GM12873 (cell line): ENCODE results near the gene PARVB.

Source experiments
- TF ChIP-seq, protein P1 (sequence below): IDR thresholded peaks from 2 replicates; pipeline ENCODE4 v1.5.1; 2012; ENCODE audit warnings: low read depth, mild to moderate bottlenecking, moderate library complexity, low read length, control low read depth; ENCODE audit not compliant: insufficient read depth; ENCODE audit errors: missing control alignments

The PARVB gene

DNA sequence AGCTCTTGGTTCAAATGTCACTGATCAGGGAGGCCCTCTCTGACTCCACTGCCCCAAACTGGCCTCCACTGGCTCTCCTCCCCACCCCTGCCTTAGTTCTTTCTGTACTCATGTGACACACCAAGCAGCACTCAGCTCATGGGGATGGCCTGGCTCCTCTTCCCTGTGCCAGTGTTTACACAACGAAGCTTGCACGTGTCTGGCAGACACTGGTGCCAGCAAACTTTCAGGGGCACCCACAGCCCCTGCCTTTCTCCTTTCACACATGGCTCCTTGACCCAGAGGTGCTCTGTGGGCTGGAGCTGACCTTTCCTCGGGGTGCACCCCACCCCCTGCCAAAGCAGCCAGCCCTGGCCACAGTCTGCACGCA lies 119.0 kb downstream of the PARVB start:
- TF ChIP-seq, protein P1, sequence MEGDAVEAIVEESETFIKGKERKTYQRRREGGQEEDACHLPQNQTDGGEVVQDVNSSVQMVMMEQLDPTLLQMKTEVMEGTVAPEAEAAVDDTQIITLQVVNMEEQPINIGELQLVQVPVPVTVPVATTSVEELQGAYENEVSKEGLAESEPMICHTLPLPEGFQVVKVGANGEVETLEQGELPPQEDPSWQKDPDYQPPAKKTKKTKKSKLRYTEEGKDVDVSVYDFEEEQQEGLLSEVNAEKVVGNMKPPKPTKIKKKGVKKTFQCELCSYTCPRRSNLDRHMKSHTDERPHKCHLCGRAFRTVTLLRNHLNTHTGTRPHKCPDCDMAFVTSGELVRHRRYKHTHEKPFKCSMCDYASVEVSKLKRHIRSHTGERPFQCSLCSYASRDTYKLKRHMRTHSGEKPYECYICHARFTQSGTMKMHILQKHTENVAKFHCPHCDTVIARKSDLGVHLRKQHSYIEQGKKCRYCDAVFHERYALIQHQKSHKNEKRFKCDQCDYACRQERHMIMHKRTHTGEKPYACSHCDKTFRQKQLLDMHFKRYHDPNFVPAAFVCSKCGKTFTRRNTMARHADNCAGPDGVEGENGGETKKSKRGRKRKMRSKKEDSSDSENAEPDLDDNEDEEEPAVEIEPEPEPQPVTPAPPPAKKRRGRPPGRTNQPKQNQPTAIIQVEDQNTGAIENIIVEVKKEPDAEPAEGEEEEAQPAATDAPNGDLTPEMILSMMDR: no peak

DNA sequence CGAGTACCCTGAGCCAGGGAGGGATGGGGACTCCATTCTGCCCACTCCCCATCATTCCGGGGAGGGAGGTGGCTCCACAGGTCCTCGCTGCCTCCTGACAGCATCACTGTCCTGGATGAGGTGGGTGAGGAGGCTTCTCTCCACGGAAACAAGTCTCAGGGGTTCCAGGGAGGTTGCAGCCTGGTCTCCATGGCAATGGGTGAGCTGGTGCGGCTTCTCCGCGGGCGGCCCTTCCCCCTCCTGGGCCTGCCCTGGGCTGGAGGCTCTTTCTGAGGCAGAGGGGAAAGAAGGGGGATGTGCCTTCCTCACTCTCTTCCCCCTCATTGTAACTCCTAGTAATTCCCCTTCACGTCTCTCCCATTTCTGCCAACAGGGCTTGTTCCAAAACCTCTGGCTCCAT lies 119.5 kb downstream of the PARVB start:
- TF ChIP-seq, protein P1: no peak

DNA sequence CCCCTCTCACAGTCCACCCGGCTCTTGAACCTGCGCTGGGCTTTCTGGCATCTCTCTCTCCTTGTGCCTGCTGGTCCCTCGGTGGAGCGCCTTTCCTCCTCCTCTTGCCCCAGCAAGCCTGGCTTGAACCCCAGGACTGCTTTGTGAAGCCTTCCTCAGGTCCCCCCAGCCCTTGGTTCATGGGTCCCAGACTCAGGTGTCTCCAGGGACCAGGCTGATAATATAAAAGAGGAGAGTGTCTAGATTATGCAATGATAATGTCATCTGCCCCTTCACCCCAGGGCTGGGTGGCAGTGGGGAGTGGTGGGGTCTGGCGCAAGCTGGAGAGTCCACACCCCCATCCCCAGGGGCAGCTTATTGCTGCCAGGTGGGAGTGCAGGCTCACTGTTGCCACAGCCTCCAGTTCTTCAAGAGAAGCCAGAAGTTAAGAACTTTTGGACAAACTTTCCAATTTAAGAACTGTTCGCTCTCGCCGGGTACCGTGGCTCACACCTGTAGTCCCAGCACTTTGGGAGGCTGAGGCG lies 120.0 kb downstream of the PARVB start:
- TF ChIP-seq, protein P1: no peak

DNA sequence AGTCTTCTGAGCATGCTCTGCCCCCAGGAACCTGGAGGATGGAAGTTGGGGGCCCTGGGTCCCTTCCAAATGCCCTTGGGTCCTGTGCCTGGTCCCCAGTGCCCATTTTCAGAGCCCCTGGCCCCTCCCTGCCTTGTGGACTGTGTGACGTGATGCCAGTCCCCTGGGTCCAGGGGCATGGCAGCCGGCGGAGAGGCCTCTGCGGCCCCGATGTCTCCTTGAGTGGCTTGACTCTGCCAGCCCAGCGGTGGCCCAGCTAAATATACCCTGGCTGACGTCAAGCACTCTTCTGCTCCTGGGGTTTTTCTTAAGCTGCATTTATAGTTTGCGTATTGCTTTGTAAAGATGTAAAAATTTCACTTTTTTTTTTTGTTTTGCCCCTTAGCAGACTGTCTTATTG lies 121.4 kb downstream of the PARVB start:
- TF ChIP-seq, protein P1: no peak

DNA sequence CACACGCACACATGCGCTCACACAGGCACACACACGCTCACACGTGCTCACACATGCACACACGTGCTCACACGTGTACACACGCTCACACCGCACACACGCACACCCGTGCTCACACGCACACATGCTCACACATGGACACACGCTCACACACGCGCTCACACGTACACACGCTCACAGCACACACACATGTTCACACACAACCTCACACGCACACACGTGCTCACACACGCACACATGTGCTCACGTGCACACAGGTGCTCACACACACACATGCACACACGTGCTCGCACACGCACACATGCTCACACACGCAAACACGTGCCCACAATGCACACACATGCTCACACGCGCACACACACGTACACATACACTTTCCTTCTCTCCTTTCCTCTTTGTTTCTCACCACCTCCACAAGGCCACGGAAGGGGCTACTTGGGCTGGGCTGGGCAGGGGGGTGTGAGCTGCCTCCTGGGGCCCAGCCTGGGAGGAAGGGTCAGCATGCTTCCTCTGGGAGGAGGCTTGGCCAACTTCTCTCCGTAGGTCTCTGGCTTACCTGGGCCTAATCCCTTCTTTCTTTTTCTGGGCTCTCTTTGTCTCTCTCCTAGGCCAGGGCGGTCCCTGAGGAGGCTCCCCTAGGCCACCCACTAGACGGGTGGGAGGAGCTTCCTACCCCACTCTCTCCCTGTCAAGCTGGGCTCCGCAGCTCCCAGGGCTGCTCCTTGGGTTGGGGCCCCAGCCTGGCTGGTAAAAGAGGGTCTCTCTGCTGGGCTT lies 122.2 kb downstream of the PARVB start:
- TF ChIP-seq, protein P1: no peak

DNA sequence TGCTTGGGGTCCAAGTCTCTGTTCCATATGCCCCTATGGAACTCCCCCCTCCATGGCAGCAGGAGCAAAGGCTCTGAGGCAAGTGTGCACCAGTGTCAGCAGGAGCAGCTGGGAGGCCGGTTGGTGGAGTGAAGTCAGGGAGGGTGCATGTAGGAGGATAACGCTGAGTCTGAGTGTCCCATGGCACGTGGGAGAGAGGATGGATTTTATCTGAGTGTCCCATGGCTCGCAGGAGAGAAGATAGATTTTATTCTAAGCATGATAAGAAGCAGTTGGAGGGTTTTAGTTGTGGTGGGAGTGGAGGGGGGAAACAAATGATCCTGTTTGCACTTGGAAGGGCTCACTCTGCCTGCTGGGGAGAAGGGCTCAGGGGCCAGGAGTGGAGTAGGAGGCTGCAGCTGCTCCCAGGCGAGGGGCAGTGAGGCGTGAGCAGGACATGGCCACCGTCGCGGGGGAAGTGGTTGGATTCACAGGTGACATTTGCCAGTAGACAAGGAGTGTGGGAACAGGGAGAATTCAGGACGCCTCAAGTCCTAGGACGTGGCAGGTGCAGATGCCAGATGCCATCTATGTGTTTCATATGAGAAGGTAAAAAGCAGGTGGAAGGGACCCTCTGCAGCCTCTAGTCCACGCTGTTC lies 123.0 kb downstream of the PARVB start:
- TF ChIP-seq, protein P1: no peak

DNA sequence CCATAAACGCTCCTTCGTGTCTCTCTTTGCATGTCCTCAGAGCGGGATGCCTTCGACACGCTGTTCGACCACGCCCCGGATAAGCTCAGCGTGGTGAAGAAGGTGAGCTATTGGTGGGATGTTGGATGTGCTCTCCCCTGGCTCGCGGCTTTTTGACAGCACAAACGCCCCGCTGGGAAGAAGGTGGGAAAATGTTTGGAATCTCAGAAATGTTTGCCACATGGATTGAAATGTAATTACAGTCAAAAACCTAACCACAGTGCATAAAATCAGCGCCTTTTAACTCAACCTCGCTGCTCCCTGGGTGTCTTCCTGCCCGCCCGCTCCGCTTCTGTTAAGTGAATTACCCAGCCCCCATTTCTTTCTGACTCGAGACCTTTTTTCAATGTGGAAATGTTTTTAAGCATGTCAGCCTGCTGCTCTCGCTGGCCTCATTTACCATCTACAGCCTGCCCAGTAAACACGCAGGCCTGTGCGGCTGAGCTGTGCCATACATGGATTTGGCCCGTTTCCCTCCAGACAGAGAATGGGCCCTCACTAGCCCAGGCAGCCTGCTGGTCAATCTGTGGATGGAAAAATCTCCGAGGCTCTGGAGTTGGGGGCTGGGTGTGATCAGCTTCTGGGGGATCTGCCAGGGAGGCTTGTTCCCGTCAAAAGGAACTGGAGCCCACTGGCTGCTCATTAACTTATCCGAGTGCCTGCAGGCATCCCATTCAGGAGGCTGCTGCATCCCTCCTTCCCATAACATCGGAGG lies 123.9 kb downstream of the PARVB start:
- TF ChIP-seq, protein P1: no peak
